ENCODE results near the gene B3GNT2. TPM values are rescaled to one million over a fixed set of nuclear protein-coding genes. Genes with fewer than 3 reads are reported as not detected.
"Not testable (repeated sequence)": the region's sequence is repeated elsewhere in the genome, so short reads cannot be mapped to it uniquely, and the experiment has no call there.

Gene B3GNT2
- total and polyA plus RNA-seq, 2 of the 4 experiments (the other 2 are of a cell fraction) = 5.0 to 11.1 TPM

DNA sequence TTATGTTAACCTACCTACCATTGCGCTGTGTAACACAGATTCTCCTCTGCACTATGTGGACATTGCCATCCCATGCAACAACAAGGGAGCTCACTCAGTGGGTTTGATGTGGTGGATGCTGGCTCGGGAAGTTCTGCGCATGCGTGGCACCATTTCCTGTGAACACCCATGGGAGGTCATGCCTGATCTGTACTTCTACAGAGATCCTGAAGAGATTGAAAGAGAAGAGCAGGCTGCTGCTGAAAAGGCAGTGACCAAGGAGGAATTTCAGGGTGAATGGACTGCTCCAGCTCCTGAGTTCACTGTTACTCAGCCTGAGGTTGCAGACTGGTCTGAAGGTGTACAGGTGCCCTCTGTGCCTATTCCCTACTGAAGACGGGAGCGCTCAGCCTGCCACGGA is 49.1 kb upstream of the B3GNT2 start:
- H3K36me3 ChIP-seq (ENCODE audit: control insufficient read depth, insufficient read depth, low read length); H3K79me1 ChIP-seq (ENCODE audit: low read depth in 1 of 2, low read length in 2 of 2); H3K14ac ChIP-seq (replicated peaks; ENCODE audit: low read depth, low read length); DNase-seq; H2AFZ ChIP-seq (replicated peaks; ENCODE audit: low read length, poor library complexity); H3K27me3 ChIP-seq (ENCODE audit: control insufficient read depth, insufficient read depth, low read length); H2BK5ac ChIP-seq (ENCODE audit: low read depth, low read length, poor library complexity, severe bottlenecking); H3K4me1 ChIP-seq (ENCODE audit: control insufficient read depth, insufficient read depth, low read length); H3K56ac ChIP-seq (ENCODE audit: extremely low read depth, insufficient read depth, low read length); dilution Hi-C loops (cut with HindIII; ENCODE audit: low sequenced_read_pairs, unreplicated experiment); H2AK9ac ChIP-seq (replicated peaks; ENCODE audit: low read depth, low read length, poor library complexity); H4K8ac ChIP-seq (ENCODE audit: low read depth in 2 of 2, low read length in 2 of 2); in situ Hi-C loops (cut with MboI; ENCODE audit: low sequenced_read_pairs); intact Hi-C loops (cut with micrococcal nuclease); H2BK15ac ChIP-seq (ENCODE audit: low read depth, low read length); CTCF ChIA-PET; H3K9me3 ChIP-seq (ENCODE audit: control insufficient read depth, insufficient read depth, low read length); H4K20me1 ChIP-seq (ENCODE audit: insufficient read depth, low read length); POLR2A ChIA-PET (ENCODE audit: unreplicated experiment); H2BK20ac ChIP-seq (ENCODE audit: low read depth, low read length); BruUV-seq (replicated peaks); H3K9ac ChIP-seq (ENCODE audit: low read depth, low read length); H4K5ac ChIP-seq (ENCODE audit: low read depth, low read length); H3K23ac ChIP-seq (ENCODE audit: low read depth, low read length); H3K4ac ChIP-seq (ENCODE audit: low read depth, low read length); ATAC-seq (ENCODE audit: low read depth); H3K18ac ChIP-seq (ENCODE audit: low read depth, low read length); H3K27ac ChIP-seq (ENCODE audit: insufficient read depth, low read length); H3K4me3 ChIP-seq (ENCODE audit: insufficient read depth, low read depth, low read length); H3K4me2 ChIP-seq (ENCODE audit: low read depth, low read length); H2BK120ac ChIP-seq (ENCODE audit: low read depth, low read length); H3K9me1 ChIP-seq (ENCODE audit: insufficient read depth, low read length); H2AK5ac ChIP-seq (ENCODE audit: low read depth, low read length); H4K91ac ChIP-seq (ENCODE audit: insufficient read depth, low read depth, low read length): not testable (repeated sequence)
- WGBS, 2 experiments (ENCODE audit: extremely low coverage in 2 of 2, insufficient read length in 1 of 2) = no CpG with 5 or more reads among the region's 7 CpGs
